DMS153 (cell line): ENCODE measurements around the gene COL1A2.
A peak's percentile ranks its signal among the peaks of the same experiment; 100 is the strongest.

Source experiments
- DNase-seq: peaks from one replicate; lab custom pipeline; 2025; lab: John Stamatoyannopoulos, UW

The COL1A2 gene

DNA sequence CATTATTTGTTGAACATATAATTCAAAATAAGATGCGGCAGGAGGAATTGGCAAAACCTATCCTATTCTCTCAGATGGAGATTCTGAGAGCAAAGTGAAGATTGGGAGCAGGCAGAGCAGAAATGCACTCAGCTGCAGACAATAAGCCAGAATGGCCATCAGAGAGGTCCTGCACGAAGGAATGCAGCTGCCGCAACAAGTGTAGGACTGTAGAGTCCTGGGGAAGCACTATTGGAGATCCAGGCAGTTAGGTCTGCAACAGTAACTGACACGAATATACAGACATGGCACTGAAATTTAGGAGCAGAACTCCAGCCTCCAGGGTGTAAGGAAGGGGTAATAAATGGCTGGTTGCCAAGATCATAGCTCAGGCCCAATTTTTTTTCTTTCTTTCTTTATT is 10.4 kb upstream of the COL1A2 start:
- DNase-seq = no peak

DNA sequence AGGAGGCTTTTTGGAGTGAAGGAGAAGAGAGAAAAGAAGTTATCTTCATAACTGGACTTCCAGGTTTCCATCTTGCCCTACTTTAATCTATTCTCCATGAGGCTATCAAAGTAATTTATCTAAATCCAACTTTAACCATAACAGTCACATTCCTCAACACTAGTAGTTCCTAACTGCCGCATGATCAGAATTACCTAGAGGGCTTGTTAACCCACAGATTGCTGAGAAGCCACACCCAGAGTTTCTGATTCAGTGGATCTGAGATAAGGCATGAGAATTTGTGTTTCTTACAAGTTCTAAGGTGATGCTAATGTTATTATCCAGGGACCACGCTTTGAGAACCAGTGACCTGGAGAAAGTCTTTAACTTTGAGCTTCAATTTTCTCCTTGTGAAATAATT is 8.3 kb upstream of the COL1A2 start:
- DNase-seq = no peak

DNA sequence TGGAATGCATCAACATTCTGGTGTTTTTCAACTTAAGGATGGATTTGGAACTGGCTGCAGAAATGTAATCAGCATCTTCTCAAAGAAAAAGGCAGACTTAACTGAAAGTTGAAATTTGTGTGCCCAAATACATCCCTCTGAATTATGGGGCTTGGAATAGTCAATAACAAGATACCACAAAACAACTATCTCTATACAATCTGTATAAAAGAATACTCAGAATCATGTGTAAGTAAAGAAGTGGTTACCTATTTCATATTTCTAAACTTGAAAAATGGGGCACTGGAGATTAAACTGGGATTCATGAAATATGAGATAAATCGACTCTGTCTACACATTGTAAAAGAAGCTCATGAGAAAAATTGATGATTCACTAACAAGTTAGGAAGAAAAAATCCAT is 6.2 kb upstream of the COL1A2 start:
- DNase-seq = no peak

- DNase-seq = no peak
Measured at GRCh38 chr7:94389381-94389780, 5.3 kb upstream of the COL1A2 start.

DNA sequence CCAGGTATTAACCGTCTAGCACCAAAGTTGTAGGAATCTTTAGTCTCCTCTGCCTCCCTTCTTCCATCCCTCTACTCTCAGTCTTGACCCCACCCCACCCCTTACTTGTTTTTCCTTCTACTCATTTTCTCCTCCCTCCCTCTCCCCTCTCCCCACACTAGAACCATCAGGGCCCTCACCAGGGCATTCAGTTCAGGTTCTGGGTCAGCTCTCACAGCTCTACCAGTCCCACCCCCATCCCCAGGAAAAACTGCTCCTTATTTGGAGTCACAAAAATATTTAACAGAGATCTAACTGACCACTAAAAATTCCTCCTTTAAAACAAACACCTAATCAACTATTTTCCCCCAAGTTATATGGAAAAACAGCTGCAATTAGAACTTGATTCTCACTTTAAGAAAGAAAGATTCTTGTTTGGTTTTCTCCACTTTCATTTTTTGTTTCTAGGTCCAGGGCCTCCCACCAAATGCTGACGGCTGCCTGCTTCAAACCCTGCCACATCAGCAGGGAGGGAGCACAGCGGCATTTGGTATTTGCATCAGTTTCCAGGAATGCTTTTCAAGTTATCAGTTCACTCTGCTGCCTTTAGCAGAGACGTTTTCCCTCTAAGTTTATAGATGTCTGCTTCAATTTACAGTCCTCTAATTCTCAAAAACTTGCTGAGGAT is 2.8 kb upstream of the COL1A2 start:
- no peak for DNase-seq

GRCh38 chr7:94392393-94392786 is 2.3 kb upstream of the COL1A2 start:
- DNase-seq = no peak

- no peak for DNase-seq
Measured at GRCh38 chr7:94393246-94394108, 1.2 kb upstream of the COL1A2 start.

GRCh38 chr7:94394109-94394436 is 622 bp upstream of the COL1A2 start:
- DNase-seq = no peak

GRCh38 chr7:94395141-94396036 is 694 bp downstream of the COL1A2 start:
- peak; percentile 72 for DNase-seq

GRCh38 chr7:94396037-94396431 is 1.3 kb downstream of the COL1A2 start:
- no peak for DNase-seq

- DNase-seq = no peak
Measured at GRCh38 chr7:94396596-94396995, 1.9 kb downstream of the COL1A2 start.

GRCh38 chr7:94397722-94398121 is 3.0 kb downstream of the COL1A2 start:
- DNase-seq = no peak

- DNase-seq = no peak
Measured at GRCh38 chr7:94398841-94399240, 4.1 kb downstream of the COL1A2 start.

- DNase-seq = no peak
Measured at GRCh38 chr7:94400022-94400421, 5.3 kb downstream of the COL1A2 start.

- no peak for DNase-seq
Measured at GRCh38 chr7:94400643-94401427, 6.1 kb downstream of the COL1A2 start.

DNA sequence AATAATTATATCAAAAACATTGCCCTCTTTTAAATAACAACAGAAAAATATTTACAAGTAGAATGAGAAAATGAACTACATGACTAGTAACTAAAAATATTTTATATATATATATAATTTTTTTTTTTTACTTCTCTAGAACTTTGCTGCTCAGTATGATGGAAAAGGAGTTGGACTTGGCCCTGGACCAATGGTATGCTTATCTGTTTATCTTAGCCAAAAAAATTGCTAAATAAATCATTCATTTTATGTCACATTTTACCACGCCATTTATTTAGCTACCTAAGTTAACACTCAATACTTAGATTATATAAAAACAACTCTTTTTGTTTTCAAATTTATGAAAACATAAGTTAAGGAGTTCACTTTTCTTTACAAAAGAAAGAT is 6.7 kb downstream of the COL1A2 start:
- DNase-seq = no peak

- no peak for DNase-seq
Measured at GRCh38 chr7:94403546-94403945, 8.9 kb downstream of the COL1A2 start.

DNA sequence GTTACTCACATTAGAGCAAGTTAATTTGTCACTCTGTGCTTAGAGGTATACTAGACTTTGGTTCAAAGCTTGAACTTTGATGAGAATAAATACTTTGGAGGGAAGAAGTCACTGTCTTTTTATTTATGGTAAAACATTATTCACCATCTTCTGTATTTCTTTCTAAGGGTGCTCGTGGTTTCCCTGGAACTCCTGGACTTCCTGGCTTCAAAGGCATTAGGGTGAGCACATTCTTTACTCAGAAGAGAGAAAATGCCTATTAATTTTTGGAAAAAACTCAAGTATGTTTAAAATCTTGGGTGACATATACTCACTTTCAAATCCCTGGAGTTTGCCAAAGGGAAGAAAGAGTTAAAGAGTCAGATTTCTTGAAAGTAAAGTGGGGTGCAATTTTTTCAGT is 10.8 kb downstream of the COL1A2 start:
- DNase-seq = no peak

DNA sequence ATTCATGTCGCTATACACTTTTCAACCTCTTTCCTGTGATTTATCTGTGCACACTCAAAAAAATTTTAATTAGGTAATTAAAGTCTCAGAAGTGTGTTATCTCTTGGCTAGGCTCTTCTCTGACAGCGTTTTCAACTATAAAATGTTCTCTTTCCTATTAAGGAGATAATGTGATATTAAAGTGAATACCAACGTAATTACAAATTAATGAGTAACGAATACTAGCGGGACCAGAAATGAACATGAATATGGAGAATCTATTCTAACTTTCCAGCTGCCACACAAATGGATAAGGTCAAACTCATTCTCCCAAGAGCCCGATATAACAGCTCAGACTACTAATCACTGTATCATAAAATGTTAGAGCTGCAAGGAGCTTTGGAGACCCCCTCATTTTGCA is 12.0 kb downstream of the COL1A2 start:
- DNase-seq = no peak

DNA sequence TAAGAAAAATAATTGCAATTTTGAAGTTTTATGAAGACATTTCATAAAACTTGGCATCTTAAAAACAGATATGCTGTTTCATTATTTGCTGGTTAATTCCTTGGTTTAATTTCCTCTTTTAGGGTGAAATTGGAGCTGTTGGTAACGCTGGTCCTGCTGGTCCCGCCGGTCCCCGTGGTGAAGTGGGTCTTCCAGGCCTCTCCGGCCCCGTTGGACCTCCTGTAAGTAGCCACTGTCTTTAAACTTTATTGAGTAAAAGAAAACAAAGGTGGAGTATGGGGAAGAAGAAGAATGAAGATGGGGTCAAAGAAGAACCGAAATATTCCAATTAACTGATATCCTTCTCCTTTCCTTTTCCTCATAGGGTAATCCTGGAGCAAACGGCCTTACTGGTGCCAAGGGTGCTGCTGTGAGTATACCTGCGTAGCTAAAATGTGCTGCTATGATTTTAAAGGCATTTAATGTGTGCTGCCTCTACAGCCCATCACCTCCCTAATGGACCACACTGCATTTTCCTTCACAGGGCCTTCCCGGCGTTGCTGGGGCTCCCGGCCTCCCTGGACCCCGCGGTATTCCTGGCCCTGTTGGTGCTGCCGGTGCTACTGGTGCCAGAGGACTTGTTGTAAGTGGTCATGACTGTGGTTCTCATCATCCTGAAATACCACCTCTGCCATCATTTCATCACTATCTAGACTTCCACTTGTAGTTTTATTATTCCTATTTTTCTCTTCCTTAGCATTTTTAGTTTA is 14.7 kb downstream of the COL1A2 start:
- no peak for DNase-seq
